ENCODE results near the gene LCE1A.

LCE1A gene

GRCh38 chr1:152827173-152827572, at the start of gene LCE1A:
Gene LCE1A, plus strand, starts transcription at chr1:152827473. Its CDS starts 0 bp downstream, at chr1:152827473.
- DNase-seq (ENCODE audit: low read depth in 2 of 2), result no peak
- H3K4me3 ChIP-seq (replicated peaks in 1 of 2; ENCODE audit: low read depth in 2 of 2, low read length in 2 of 2), result no peak within 1 kb of the TSS
- no peak for TF ChIP-seq CTCF (IDR thresholded peaks at IDR 0.05; ENCODE audit: low read depth, low read length)

DNA sequence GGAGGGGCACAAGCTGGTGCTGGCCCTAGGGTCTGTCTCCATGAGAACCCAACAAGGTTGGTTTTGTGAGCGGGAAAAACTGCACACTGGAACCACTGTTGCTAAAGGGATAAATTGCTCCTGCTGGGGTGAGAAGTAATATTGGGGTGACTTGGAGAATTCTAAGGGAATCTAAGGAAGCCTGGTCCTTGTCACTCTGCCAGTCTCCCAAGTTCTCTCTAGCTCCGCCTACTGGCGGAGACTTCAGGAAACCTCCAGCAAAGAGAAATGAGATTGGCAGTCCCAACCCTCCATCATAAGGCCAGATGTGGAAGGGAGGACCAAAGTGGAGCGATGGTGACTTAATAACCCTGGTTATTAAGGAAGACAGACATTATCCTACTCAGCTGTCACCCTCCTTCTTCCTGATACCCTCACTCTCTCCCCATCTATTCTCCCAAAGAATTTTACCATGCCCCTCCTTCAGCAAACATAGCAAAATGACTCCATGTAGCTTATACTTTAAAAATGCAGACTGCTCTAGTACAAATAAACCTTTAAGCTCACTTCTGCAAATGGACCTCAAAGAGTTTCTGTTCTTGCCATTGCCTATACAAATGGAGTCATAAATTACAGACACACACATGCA, 49.6 kb upstream of the LCE1A start:
- no peak for DNase-seq (ENCODE audit: low read depth in 2 of 2)
- TF ChIP-seq CTCF (IDR thresholded peaks at IDR 0.05; ENCODE audit: low read depth, low read length), result no peak
- no peak overlapping the region for H3K4me3 ChIP-seq (replicated peaks in 1 of 2; ENCODE audit: low read depth in 2 of 2, low read length in 2 of 2)

- no peak overlapping the region for H3K4me3 ChIP-seq (replicated peaks in 1 of 2; ENCODE audit: low read depth in 2 of 2, low read length in 2 of 2)
- no peak for TF ChIP-seq CTCF (IDR thresholded peaks at IDR 0.05; ENCODE audit: low read depth, low read length)
Measured at GRCh38 chr1:152783095-152783494, 44.2 kb upstream of the LCE1A start.

DNA sequence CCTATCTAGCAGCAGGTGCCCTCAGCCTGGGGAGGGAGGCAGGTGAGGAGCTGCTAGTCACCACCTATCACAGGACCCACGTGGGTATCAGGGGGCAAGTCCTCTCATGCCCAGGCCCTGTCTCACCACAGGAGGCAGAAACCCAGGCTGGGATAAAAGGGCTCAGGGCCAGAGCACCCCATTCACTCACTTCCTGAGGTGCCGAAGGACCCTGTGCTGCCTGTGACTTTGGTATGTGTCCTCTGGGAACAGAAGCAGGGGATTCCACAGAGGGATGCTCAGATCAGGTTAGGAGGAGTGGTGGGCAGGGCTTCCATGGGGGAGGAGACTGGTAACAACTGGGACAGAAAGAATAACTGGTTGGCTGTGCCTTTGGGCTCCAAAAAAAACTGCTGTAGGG, 41.2 kb upstream of the LCE1A start, which contains the start of gene LCE1E:
Gene LCE1E (plus strand): TSS at position 181 of the 400 bp plus-strand sequence. CDS start 1,043 bp downstream, outside the sequence.
- DNase-seq (ENCODE audit: low read depth in 2 of 2), result no peak
- no peak for TF ChIP-seq CTCF (IDR thresholded peaks at IDR 0.05; ENCODE audit: low read depth, low read length)
- no peak within 1 kb of the TSS for H3K4me3 ChIP-seq (replicated peaks in 1 of 2; ENCODE audit: low read depth in 2 of 2, low read length in 2 of 2)

More at GRCh38 chr1:152783095-152783494, 44.2 kb upstream of the LCE1A start:
- DNase-seq (ENCODE audit: low read depth in 2 of 2), result no peak

- H3K4me3 ChIP-seq (replicated peaks in 1 of 2; ENCODE audit: low read depth in 2 of 2, low read length in 2 of 2), result no peak overlapping the region
- DNase-seq (ENCODE audit: low read depth in 2 of 2), result no peak
- no peak for TF ChIP-seq CTCF (IDR thresholded peaks at IDR 0.05; ENCODE audit: low read depth, low read length)
Measured at GRCh38 chr1:152795686-152796085, 31.6 kb upstream of the LCE1A start.

- no peak for TF ChIP-seq CTCF (IDR thresholded peaks at IDR 0.05; ENCODE audit: low read depth, low read length)
- no peak within 1 kb of the TSS for H3K4me3 ChIP-seq (replicated peaks in 1 of 2; ENCODE audit: low read depth in 2 of 2, low read length in 2 of 2)
- DNase-seq (ENCODE audit: low read depth in 2 of 2), result no peak
Measured at GRCh38 chr1:152796421-152796820, 30.9 kb upstream of the LCE1A start, which contains the start of gene LCE1D. Gene LCE1D, plus strand, starts transcription at chr1:152796721. Its CDS starts 1,074 bp downstream, at chr1:152797795.

DNA sequence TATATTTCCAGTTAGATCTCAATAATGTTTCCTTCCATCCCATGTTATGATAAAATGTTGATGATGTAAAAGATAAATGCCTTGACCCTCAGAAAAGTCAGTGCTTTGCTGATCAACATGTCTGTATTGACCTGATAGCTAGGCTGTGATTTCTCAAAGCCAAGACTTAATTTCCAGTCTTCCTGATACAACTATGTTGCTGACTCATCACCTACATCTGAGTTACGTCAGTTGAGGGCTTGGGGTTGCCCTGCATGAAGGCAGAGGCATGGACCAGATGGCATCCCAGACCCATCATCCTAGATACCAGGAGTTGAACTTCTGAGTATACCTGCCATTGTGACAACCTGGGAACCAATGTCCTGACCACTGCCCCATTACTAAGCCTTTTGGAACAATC, 25.9 kb upstream of the LCE1A start:
- TF ChIP-seq CTCF (IDR thresholded peaks at IDR 0.05; ENCODE audit: low read depth, low read length), result no peak
- H3K4me3 ChIP-seq (replicated peaks in 1 of 2; ENCODE audit: low read depth in 2 of 2, low read length in 2 of 2), result no peak overlapping the region
- no peak for DNase-seq (ENCODE audit: low read depth in 2 of 2)
